GM19372 (cell line): ENCODE data around the gene UBE2S.
"Not testable (repeated sequence)": the region's sequence is repeated elsewhere in the genome, so short reads cannot be mapped to it uniquely, and the experiment has no call there.

ENCODE experiments used
- ATAC-seq: cut with Tn5 transposase; IDR thresholded peaks from one replicate; pipeline ENCODE4 v1.9.1; 2021; ENCODE audit warnings: mild to moderate bottlenecking, low read depth, moderate library complexity; ENCODE audit not compliant: unreplicated experiment

Gene UBE2S

GRCh38 chr19:55407550-55407799 lies at the start of gene UBE2S:
UBE2S (minus strand) TSS chr19:55407788; CDS start chr19:55407589, 199 bp downstream.
- ATAC-seq = not testable (repeated sequence)

GRCh38 chr19:55456347-55456746 lies 48.8 kb upstream of the UBE2S start:
- no peak for ATAC-seq

- ATAC-seq = no peak
Measured at GRCh38 chr19:55455576-55456235, 48.1 kb upstream of the UBE2S start.

GRCh38 chr19:55454787-55455243 lies 47.2 kb upstream of the UBE2S start:
- no peak for ATAC-seq

GRCh38 chr19:55453511-55454260 lies 46.1 kb upstream of the UBE2S start:
- ATAC-seq = no peak

- ATAC-seq = no peak
Measured at GRCh38 chr19:55452749-55453346, 45.3 kb upstream of the UBE2S start.

GRCh38 chr19:55451965-55452748 lies 44.6 kb upstream of the UBE2S start:
- no peak for ATAC-seq

- no peak for ATAC-seq
Measured at GRCh38 chr19:55451163-55451964, 43.8 kb upstream of the UBE2S start.

GRCh38 chr19:55449469-55449868 lies 41.9 kb upstream of the UBE2S start:
- no peak for ATAC-seq

- not testable (repeated sequence) for ATAC-seq
Measured at GRCh38 chr19:55448175-55448490, 40.5 kb upstream of the UBE2S start.

GRCh38 chr19:55447421-55448174 lies 40.0 kb upstream of the UBE2S start:
- ATAC-seq = no peak

- ATAC-seq = no peak
Measured at GRCh38 chr19:55446060-55446459, 38.5 kb upstream of the UBE2S start.

GRCh38 chr19:55444646-55445045 lies 37.1 kb upstream of the UBE2S start:
- ATAC-seq = no peak

GRCh38 chr19:55443824-55444480 lies 36.4 kb upstream of the UBE2S start:
- no peak for ATAC-seq

- no peak for ATAC-seq
Measured at GRCh38 chr19:55443045-55443823, 35.6 kb upstream of the UBE2S start, which contains the start of gene SHISA7. SHISA7 (minus strand) TSS chr19:55443300; CDS start chr19:55442863, 437 bp downstream.

GRCh38 chr19:55442372-55442961 lies 34.9 kb upstream of the UBE2S start:
- no peak for ATAC-seq

- no peak for ATAC-seq
Measured at GRCh38 chr19:55441692-55442321, 34.2 kb upstream of the UBE2S start.

- ATAC-seq = no peak
Measured at GRCh38 chr19:55441319-55441691, 33.7 kb upstream of the UBE2S start.
